Measurements from ENCODE around the gene THAP7. TPM values are rescaled to one million over a fixed set of nuclear protein-coding genes. Genes with fewer than 3 reads are reported as not detected.
"Not testable (repeated sequence)": the region's sequence is repeated elsewhere in the genome, so short reads cannot be mapped to it uniquely, and the experiment has no call there.

The THAP7 gene
- total RNA-seq, 1 donor from 2014 or later = 27.5 TPM

DNA sequence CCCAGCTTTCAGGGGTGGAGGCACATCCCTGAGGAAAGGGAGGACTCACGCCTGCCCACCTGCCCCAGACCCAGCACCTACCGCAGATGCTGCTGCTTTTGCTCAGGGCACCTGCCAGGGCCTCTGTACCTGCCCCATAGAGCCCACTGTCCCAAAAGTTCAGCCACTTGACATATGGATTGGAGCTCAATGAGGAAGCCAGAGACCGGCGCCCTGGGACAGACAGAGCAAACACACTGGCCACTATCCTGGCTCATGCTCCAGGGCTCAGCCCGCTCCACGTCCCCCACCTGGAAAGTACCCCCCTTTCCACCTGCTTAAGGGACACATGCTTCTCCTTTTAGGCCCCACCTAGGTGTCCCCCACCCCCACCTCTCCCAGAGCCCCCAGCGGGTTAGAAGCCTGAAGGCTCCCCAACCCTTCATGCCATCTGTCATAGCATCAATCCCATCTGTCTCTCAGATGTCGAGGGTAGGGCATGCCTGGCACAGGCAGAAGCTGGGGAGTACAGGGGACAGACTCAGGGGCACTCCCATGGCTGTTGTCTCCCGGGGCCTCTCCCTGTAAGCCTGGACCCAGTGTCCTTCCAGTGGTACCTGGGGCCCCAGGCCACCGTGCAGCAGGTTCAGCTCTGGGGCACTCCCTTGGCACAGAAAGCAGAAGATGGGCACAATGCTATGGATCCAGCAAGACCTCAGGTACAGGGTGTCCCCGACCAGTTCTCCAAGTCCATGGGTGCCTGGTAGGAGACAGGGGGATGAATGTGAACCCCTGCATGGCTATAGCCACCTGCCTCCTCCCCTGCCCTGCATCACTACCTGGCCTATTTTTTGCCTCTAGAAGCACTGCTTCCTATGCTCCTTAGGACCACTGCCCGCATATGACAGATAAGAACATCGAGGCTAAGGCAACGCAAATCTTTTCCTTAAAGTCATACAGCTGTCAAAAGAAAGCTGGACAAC is 10.8 kb upstream of the THAP7 start:
- DNase-seq (ENCODE audit: low spot score) = no peak

GRCh38 chr22:21010426-21011113 is 8.7 kb upstream of the THAP7 start:
- DNase-seq (ENCODE audit: low spot score) = no peak

DNA sequence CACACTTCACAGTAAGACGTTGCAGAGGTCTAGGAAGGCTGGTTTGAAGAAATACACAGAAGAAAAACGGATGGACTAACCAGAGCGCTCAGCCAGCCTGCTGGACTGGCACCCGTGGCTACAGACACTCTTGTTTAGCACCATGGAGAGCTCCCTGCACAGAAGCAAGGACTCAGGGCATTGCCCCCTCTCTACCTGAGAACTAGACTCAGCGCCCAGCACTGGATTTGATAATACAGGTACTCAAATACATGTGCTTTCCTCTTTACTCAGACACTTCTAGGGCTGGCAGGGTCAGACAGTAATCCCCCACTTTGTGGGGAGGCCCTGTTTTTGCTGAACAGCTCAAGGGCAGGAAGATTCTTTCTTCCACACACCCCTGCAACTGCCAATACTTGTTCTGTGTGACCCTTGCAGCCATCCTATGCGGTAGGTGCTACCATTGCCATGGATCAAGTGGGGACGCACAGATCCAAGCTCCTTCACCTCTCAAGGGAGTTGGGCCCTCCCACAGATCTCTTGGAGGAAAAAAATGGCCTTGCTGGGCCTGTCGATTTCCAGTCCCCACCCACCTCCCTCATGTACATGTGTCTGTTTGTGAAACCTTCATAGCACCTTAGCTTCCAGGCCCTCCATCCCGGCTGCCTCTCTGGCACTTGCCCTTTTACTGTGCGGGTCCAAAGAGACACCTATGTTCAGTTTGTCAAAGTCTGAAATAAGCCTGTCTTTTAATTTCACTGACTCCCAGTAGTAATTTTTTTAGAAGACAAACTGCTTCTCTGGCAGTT is 7.9 kb upstream of the THAP7 start:
- DNase-seq (ENCODE audit: low spot score) = peak; percentile 58

GRCh38 chr22:21009208-21009607 is 7.3 kb upstream of the THAP7 start:
- DNase-seq (ENCODE audit: low spot score) = not testable (repeated sequence)

DNA sequence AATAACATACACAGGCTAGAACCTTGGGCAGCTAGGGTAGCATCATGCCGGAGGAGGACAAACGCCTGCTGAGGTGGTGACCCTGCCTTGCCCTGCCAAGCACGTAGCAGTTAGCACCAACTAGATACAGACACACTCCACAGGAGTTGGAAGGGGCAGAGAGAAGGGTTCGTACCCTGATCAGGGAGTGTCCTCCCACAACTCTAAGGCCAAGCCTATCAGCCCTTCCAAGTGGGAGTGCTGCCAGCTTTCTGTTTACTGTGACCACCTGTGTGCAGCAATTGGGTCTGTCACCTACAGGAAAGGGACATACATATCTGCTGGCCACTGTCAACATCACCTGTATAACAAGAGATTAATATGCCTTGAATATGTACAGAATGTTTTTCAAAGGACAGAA is 1.9 kb upstream of the THAP7 start:
- DNase-seq (ENCODE audit: low spot score) = no peak

DNA sequence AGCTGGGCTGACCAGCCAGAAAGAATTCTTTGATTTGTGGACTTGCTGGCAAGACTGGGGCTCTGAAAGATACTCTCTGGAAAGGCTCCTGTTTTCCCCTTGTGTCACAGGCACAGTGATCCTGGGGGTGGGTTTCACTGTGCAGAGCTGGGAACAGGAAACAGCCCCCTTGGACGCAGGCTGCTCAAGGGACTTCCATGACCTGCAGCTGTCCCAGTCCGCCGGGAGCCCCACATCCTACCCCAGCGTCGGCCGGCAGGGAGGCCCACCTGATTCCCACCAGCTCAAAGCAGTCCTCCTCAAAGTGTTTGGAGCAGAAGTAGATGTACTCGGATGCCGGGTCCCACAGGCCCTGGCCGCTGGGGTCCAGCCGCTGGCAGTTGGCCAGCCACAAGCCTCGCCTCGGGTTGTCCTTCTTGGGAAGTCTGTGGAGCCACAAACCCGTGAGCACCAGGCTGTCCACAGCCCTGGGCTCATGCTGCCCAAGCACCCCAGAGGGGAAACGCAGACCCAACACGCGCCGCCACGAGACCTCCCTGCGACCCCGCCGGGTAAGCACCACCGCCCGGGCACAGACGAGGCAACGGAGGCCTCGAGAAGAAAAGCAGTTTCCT is 824 bp downstream of the THAP7 start:
- DNase-seq (ENCODE audit: low spot score) = no peak

- DNase-seq (ENCODE audit: low spot score) = no peak
These were observed 1.5 kb downstream of the THAP7 start for GRCh38 chr22:21000207-21000986.

DNA sequence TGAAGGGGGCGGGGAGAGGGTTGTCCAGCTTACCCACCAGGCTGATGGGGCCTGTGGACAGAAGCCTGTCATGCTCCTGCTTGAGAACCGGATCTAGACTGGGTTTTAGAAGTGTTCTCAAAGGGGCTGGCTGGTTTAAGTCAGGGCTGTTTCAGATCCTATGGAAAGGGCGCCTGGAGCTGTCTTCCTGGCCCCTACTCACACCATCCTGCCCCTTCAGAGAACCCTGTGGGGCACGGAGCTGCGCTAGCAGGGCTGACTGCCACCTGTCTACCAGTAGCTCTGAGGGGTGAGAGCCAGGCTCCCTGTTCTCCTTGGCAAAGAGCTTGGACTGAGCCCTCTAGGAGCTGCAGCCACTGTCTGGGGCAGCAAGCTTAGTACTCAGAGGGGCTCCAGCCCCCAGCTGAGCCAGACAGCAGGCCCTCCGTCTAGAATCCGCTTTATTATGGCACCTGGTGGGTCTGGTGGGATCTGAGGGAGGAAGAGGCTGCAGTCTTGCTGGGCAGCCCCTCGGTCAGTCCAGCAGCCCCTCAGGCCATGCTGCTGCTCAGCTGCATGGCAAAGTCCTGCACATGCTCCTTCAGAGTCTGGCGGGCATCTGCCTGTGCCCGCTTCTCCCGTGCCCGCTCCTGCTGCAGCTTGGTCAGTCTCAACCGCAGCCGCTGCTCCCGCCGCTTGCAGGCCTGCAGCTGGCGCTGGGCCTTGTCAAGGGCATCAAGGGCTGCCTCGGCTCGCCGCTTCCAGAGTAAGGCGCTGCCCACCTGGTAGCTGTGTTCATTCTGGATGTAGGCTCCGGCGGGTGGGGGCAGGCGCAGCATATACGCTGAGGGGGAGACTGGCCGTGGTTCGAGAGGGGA is 2.3 kb downstream of the THAP7 start:
- no peak for DNase-seq (ENCODE audit: low spot score)

GRCh38 chr22:20998411-20999336 is 3.2 kb downstream of the THAP7 start:
- DNase-seq (ENCODE audit: low spot score) = no peak

- no peak for DNase-seq (ENCODE audit: low spot score)
These were observed 4.2 kb downstream of the THAP7 start for GRCh38 chr22:20997536-20998257.

GRCh38 chr22:20996598-20997535 is 5.1 kb downstream of the THAP7 start:
- no peak for DNase-seq (ENCODE audit: low spot score)

DNA sequence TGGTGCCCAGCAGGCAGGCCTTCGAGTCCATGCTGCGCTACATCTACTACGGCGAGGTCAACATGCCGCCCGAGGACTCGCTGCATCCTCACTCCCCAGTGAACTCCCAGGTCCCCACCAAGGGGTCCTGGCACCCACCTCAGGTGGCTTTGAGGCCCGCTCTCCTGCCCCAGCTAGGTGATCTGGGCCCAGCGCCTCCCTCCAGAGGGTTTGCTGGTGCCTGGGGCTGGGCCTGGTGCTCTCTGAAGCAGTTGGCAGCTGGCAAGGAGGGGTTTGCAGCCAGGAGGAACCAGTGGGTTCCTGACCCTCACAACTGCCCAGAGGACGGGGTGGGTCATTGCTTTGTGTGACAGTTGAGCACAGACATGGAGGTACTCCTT is 5.9 kb downstream of the THAP7 start:
- no peak for DNase-seq (ENCODE audit: low spot score)

DNA sequence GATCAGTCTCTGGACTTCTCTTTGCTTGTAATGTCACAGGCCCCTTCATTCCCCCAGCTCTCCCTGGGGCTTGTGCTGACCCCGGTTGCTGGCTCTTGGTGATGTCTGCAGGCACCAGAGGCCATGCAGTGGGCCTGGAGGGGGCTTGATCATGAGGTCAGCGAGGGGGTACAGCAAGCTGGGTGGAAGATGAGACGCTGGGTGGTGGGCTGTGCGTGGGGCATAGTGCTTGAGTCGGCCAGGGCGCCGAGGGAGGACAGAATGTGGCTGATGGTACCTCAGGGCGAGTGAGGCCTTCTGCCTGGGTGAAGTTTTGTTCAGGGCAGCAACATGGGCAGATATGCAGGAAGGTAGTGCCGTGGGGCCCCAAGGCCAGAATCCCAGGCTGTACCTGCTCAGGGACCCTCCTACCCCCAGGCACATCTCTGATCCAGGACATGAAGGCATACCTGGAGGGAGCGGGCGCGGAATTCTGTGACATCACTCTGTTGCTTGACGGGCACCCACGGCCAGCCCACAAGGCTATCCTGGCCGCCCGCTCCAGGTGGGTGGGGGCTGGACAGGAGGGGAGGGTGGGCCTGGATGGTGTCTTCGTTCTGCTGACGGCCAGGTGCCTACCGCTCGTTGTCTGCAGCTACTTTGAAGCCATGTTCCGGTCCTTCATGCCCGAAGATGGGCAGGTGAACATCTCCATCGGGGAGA is 6.4 kb downstream of the THAP7 start:
- DNase-seq (ENCODE audit: low spot score) = no peak

DNA sequence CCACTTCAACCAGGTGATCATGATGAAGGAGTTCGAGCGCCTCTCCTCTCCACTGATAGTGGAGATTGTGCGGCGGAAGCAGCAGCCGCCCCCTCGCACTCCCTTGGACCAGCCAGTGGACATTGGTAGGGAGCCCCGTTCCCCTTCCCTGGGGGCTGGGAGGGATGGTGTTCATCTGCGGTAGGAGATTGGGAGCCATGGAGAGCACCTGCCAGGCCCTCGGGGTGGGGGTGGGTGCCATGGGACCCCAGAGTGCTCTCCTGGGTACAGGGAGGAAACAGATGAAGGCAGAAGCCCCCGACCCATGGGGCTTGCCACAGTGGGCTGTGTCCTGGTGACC is 7.0 kb downstream of the THAP7 start:
- no peak for DNase-seq (ENCODE audit: low spot score)

DNA sequence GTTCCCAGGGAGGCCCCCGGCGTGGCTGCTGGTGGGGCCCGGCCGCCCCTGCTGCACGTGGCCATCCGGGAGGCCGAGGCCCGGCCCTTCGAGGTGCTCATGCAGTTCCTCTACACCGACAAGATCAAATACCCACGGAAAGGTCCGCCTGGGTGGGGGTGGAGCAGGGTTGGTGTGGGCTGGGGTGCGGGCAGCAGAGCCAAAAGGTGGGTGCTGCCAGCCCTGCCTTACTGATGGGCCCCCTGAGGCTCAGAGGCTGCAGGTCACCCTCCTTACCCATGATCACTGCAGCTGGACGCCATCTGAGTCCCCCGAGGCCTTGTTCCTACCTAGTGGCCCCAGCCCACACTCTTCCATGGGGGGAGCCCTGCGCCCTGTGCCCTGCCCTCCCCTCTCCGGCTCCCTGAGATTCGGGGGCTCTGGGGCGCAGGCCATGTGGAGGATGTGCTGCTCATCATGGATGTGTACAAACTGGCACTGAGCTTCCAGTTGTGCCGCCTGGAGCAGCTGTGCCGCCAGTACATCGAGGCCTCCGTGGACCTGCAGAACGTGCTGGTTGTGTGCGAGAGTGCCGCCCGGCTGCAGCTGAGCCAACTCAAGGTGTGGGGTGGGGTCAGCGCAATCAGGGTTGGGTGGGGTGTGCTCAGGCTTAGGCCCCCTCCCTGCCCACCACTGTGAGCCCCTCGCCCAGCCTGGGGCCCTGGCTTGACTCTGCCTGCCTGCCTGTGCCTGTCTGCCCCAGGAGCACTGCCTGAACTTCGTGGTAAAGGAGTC is 7.6 kb downstream of the THAP7 start:
- DNase-seq (ENCODE audit: low spot score) = no peak

All from mucosa of gallbladder (tissue), 1 donor.